Activated CD8-positive, alpha-beta T cell treated with anti-CD3 and anti-CD28 coated beads for 36 hours (primary cell): ENCODE results near the gene SRP68. TPM values are rescaled to one million over a fixed set of nuclear protein-coding genes. Genes with fewer than 3 reads are reported as not detected.

Source experiments
- ATAC-seq: fragments of 200-7000 bp; cut with Tn5 transposase; one replicate; pipeline ENCODE4 v1.10.0; 2021; ENCODE audit warnings: mild to moderate bottlenecking, moderate library complexity
- CTCF ChIA-PET: fragments of 350-600 bp; sonication (Branson Sonifier 250); formaldehyde crosslinking; loops from one replicate; lab custom pipeline; 2021; ENCODE audit warnings: antibody characterized with exemption; lab: Charles Lee
- POLR2A ChIA-PET: fragments of 350-600 bp; sonication (Branson Sonifier 250); formaldehyde crosslinking; loops from one replicate; lab custom pipeline; 2021; ENCODE audit warnings: antibody characterized with exemption; lab: Charles Lee
- DNase-seq: peaks from one replicate; pipeline ENCODE4 v3.0.0-alpha.2; 2020
- H3K27ac Mint-ChIP-seq: one replicate; pipeline ENCODE4 v1.8.0; 2021; ENCODE audit warnings: mild to moderate bottlenecking, mixed read lengths
- H3K27me3 Mint-ChIP-seq: one replicate; pipeline ENCODE4 v1.8.0; 2021; ENCODE audit warnings: mixed read lengths
- H3K36me3 Mint-ChIP-seq: one replicate; pipeline ENCODE4 v1.8.0; 2021; ENCODE audit warnings: low read depth, mixed read lengths
- H3K4me1 Mint-ChIP-seq: one replicate; pipeline ENCODE4 v1.8.0; 2021; ENCODE audit warnings: low read depth, mixed read lengths
- H3K4me3 Mint-ChIP-seq: one replicate; pipeline ENCODE4 v1.8.0; 2021; ENCODE audit warnings: mild to moderate bottlenecking, moderate library complexity, mixed read lengths
- H3K9me3 Mint-ChIP-seq: one replicate; pipeline ENCODE4 v1.8.0; 2021; ENCODE audit warnings: mixed read lengths
- intact Hi-C: fragments of 100-400 bp; cut with micrococcal nuclease; formaldehyde crosslinking; loops from one replicate; pipeline ENCODE4 v1.10.0; 2022
- total RNA-seq, 2 experiments: library from RNA; stranded (reverse); gene quantifications; one replicate each; pipeline ENCODE4 v1.2.3, GENCODE V29; 2021
- TF ChIP-seq, protein P1 (sequence below): fragments of 200-600 bp; IDR thresholded peaks from one replicate; pipeline ENCODE4 v1.8.0; 2022; ENCODE audit warnings: antibody characterized with exemption, mild to moderate bottlenecking

SRP68 gene
- total RNA-seq, 2 experiments from 2014 or later, result 132 to 135 TPM

DNA sequence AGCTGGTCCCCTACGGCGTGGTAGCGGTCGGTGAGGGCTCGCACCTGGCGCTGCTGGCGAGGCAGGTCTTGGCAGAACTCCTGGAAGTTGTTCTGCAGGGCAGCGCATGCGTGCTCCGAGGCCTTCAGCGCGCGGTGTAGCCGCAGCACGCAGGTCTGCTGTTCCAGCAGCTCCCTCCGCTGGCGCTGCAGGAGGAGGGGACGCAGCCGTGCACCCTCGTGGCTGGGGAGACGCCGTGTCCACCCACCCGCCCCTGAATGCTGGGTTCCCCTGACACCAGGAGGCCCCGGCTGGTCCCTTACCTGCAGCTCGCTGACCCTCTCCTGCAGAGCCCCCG, 57.4 kb downstream of the SRP68 start:
- intact Hi-C loops, result loop anchor here (5.0 kb wide), 1 partner anchor 87 kb away; the partner anchor contains the start of gene EXOC7
- TF ChIP-seq, protein P1, sequence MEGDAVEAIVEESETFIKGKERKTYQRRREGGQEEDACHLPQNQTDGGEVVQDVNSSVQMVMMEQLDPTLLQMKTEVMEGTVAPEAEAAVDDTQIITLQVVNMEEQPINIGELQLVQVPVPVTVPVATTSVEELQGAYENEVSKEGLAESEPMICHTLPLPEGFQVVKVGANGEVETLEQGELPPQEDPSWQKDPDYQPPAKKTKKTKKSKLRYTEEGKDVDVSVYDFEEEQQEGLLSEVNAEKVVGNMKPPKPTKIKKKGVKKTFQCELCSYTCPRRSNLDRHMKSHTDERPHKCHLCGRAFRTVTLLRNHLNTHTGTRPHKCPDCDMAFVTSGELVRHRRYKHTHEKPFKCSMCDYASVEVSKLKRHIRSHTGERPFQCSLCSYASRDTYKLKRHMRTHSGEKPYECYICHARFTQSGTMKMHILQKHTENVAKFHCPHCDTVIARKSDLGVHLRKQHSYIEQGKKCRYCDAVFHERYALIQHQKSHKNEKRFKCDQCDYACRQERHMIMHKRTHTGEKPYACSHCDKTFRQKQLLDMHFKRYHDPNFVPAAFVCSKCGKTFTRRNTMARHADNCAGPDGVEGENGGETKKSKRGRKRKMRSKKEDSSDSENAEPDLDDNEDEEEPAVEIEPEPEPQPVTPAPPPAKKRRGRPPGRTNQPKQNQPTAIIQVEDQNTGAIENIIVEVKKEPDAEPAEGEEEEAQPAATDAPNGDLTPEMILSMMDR, result no peak
- no peak overlapping the region for H3K4me3 Mint-ChIP-seq
- no peaks in the 10 kb centered on the region for H3K27me3 Mint-ChIP-seq
- ATAC-seq (no peak), DNase-seq (no peak)
- H3K27ac Mint-ChIP-seq, result no peak overlapping the region
- POLR2A ChIA-PET, result interaction anchor here (1.2 to 1.3 kb wide), 3 partner anchors 15 to 50 kb away, joined by 3 to 4 read pairs (median 4); no protein-coding TSS in a partner anchor
- CTCF ChIA-PET, result interaction anchor here (0.5 to 9.3 kb wide), 54 partner anchors 12 to 383 kb away, joined by 3 to 122 read pairs (median 5); partner anchors contain the start of genes CDK3, EVPL, EXOC7 and GALK1
- H3K4me1 Mint-ChIP-seq, result peaks cover 8% of the 10 kb centered on the region
- no peaks in the 10 kb centered on the region for H3K36me3 Mint-ChIP-seq
- H3K9me3 Mint-ChIP-seq, result no peaks in the 10 kb centered on the region

DNA sequence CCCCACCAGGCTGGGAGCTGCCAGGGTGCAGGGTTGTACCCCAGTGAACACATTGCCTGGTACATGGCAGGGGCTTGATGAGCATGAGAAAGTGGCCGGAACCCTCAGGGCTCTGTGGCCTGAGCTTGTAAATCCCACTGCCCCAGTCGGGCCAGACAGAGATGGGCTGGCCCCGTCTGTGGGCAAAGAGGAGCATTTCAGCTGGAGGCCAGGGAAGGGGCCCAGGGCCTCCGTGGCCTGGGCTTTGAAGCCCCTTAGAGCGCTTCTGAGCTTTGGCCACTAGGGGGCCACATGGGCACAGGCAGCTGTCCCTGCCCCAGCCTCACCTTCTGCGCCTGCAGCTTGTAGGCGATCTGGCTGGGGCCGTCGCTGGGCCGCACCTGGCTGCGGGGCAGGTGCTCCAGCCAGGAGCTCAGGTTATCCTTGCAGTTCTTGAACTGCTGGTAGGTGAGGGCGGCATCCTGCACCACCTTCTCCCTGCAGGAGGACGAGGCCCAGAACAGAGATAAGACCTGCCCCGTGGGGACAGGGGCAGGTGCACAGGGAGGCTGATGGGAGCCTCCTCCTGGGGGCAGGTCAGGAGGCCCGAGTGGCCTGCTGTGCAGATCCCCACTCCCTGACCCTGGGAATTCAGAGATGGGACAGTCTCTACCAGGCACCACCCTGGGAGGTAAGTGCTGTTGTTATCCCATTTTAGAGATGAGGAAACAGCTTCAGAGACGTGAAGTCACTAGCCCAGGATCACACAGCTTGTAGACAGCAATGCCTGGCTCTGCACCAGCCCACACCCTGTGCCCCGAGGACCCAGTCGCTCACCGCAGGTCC, 58.0 kb downstream of the SRP68 start:
- TF ChIP-seq, protein P1, result peak; percentile 95
- H3K4me1 Mint-ChIP-seq, result peaks cover 8% of the 10 kb centered on the region
- H3K27ac Mint-ChIP-seq, result peak overlapping the region; percentile 55
- DNase-seq (peak; percentile 88), ATAC-seq (peak; percentile 100)
- ChIA-PET POLR2A (interaction anchor here (0.5 to 1.3 kb wide), 6 partner anchors 15 to 382 kb away, joined by 3 to 4 read pairs (median 3); partner anchors contain the start of genes MRPL38 and PRPSAP1), CTCF (interaction anchor here (0.7 to 9.3 kb wide), 72 partner anchors 12 to 394 kb away, joined by 3 to 122 read pairs (median 5); partner anchors contain the start of genes CDK3, EVPL, EXOC7 and FOXJ1)
- no peaks in the 10 kb centered on the region for H3K9me3 Mint-ChIP-seq
- H3K4me3 Mint-ChIP-seq, result no peak overlapping the region
- intact Hi-C loops, result no loop called here
- no peaks in the 10 kb centered on the region for H3K27me3 Mint-ChIP-seq
- no peaks in the 10 kb centered on the region for H3K36me3 Mint-ChIP-seq

DNA sequence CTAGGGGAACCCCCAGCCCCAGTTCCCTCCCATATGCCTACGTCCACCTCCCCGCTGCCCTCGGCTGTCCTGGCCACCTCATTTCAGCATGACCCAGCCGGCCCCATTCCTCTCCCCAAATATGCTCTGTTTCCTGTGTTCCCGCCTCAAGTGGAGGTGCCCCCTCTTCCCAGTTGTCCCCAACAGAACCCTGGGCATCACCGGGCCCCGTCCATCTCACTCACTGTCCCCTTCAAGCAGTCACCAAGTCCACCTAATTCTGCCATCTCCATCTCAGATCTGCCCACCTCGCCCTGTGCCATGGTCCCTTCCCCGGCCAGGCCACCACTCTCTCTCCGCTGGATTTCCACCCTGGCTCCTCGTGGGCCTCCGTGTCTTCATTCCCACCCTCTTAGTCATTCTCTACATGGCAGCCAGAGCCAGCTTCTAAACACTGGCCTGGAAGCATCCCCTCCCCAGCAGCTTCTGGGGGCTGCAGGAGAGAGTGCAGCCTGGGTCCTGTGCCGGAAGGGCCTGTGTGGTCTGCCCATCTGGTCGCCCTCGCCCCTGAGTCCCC, 58.9 kb downstream of the SRP68 start:
- Mint-ChIP-seq H3K36me3 (no peaks in the 10 kb centered on the region), H3K4me3 (no peak overlapping the region), H3K9me3 (no peaks in the 10 kb centered on the region), H3K27me3 (no peaks in the 10 kb centered on the region), H3K4me1 (peaks cover 8% of the 10 kb centered on the region), H3K27ac (no peak overlapping the region)
- CTCF ChIA-PET, result interaction anchor here (0.7 to 9.3 kb wide), 64 partner anchors 11 to 395 kb away, joined by 3 to 122 read pairs (median 5); partner anchors contain the start of genes CDK3, EXOC7, FOXJ1 and MRPL38
- ATAC-seq (no peak), DNase-seq (no peak)
- TF ChIP-seq, protein P1, result no peak
- POLR2A ChIA-PET, result interaction anchor here (0.7 to 1.2 kb wide), 3 partner anchors 52 to 340 kb away, joined by 3 to 4 read pairs (median 3); partner anchors contain the start of genes MRPL38 and PRPSAP1
- intact Hi-C loops, result no loop called here

DNA sequence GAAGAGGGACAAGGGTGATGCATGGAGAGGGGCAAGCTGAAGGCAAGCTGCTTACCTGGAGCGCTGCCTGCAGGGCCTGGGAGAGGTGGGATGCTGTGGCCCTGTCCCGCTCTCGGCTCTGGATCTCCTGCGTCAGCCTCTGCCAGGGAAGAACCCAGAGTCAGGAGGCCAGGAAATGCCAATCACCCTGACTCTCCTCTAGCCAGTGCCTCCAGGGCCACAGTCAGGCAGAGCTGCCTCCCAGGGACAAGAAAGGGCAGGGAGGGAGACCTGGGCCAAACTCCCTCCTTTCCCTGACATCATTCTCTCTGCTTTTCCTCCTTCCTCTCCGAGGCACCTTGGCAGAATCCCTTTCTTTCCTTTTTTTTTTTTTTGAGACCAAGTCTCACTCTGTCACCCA, 60.4 kb downstream of the SRP68 start:
- peaks cover 8% of the 10 kb centered on the region for H3K4me1 Mint-ChIP-seq
- CTCF ChIA-PET, result interaction anchor here (0.6 to 9.3 kb wide), 6 partner anchors 10 to 290 kb away, joined by 3 to 122 read pairs (median 6); partner anchors contain the start of gene CDK3
- H3K27ac Mint-ChIP-seq, result no peak overlapping the region
- intact Hi-C loops, result no loop called here
- H3K4me3 Mint-ChIP-seq, result no peak overlapping the region
- ATAC-seq (no peak), DNase-seq (no peak)
- TF ChIP-seq, protein P1, result no peak
- H3K36me3 Mint-ChIP-seq, result no peaks in the 10 kb centered on the region
- H3K9me3 Mint-ChIP-seq, result no peaks in the 10 kb centered on the region
- H3K27me3 Mint-ChIP-seq, result no peaks in the 10 kb centered on the region
- POLR2A ChIA-PET, result no interaction called here
